Heart left ventricle (tissue), 13 donors: ENCODE data around the gene ACIN1.
"Not testable (repeated sequence)": the region's sequence is repeated elsewhere in the genome, so short reads cannot be mapped to it uniquely, and the experiment has no call there.

ENCODE experiments used
- CTCF ChIP-seq, 12 donors: fragments of 200-600 bp; sonication (generic) in 4 of 12; IDR thresholded peaks; one replicate each; pipeline versions ENCODE4 v1.5.0 to v1.8.0; 2018 to 2022; ENCODE audit warnings: antibody characterized with exemption in 12 of 12, mild to moderate bottlenecking in 5 of 12
- POLR2A ChIP-seq, 2 donors: fragments of 450-650 bp; IDR thresholded peaks; one replicate each; pipeline ENCODE4 v1.6.1; 2017; ENCODE audit warnings: antibody characterized with exemption in 2 of 2, mild to moderate bottlenecking in 2 of 2, moderate library complexity in 2 of 2
- donor health status: ischemic (EF 13 %, LVEDD 7.1; RV severe dilation, severe dysfunction).
- donor health status: DM: no; HTN: yes; CAD: no.
- donor health status: DM: no; HTN: no; CAD: no.
- donor health status: ischemic (EF 25% LVEDD 6.9; RV normal size, moderate dysfunction).
- donor health status: ischemic (EF 25% LVEDD 5.7; RV mildly dilated, moderate dysfunction).
- donor health status: ischemic (EF 35%, LVEDD 5.7; RV mildly dilated, moderate dysfunction).
- donor health status: nonischemic (EF 11% LVEDD 7.7; RV severe dilation, severe dysfunction).
- donor health status: DM: yes; HTN: yes; CAD: no.
- donor health status: PGD.
- donor health status: ischemic (EF 29% LVEDD 5.4; RV normal size, mild dysfunction).
- donor health status: nonischemic (EF 23%, LVEDD 6.1; RV moderate dilation, normal function).

DNA sequence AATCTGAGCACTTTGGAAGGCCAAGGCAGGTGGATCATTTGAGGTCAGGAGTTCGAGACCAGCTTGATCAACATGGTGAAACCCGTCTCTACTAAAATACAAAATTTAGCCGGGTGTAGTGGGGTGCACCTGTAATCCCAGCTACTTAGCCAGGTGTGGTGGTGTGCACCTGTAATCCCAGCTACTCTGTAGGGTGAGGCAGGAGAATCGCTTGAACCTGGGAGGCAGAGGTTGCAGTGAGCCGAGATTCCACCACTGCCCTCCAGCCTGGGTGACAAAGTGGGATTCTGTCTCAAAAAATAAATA, 81.2 kb downstream of the ACIN1 start:
- TF ChIP-seq CTCF, POLR2A (IDR thresholded peaks at IDR 0.05): not testable (repeated sequence)
